K562 (cell line): ENCODE results near the gene BACE1. TPM values are rescaled to one million over a fixed set of nuclear protein-coding genes. Genes with fewer than 3 reads are reported as not detected.

Source experiments
- FOXJ2 ChIP-seq: fragments of 200-800 bp; sonication (Bioruptor generic); IDR thresholded peaks from 2 replicates; pipeline ENCODE4 v1.6.1; 2016; ENCODE audit warnings: missing genetic modification characterization, missing compliant biosample characterization
- HDAC6 ChIP-seq: IDR thresholded peaks from 2 replicates; pipeline ENCODE4 v1.6.1; 2012; ENCODE audit warnings: low read depth, mild to moderate bottlenecking, control low read depth, inconsistent platforms, low read length, moderate library complexity
- MCM5 ChIP-seq: fragments of 450-650 bp; IDR thresholded peaks from 2 replicates; pipeline ENCODE4 v1.6.1; 2016; ENCODE audit warnings: low read depth
- TAF15 ChIP-seq: fragments of 200-400 bp; formaldehyde crosslinking; IDR thresholded peaks from 2 replicates; pipeline ENCODE4 v1.6.1; 2017; ENCODE audit warnings: mild to moderate bottlenecking, low read depth, low read length, moderate library complexity
- ZNF175 ChIP-seq: fragments of 200-800 bp; sonication (Bioruptor generic); IDR thresholded peaks from 2 replicates; pipeline ENCODE4 v1.6.1; 2016; ENCODE audit warnings: low read depth, mild to moderate bottlenecking, missing genetic modification characterization, missing compliant biosample characterization
- polyA plus RNA-seq, 8 experiments: library from polyadenylated mRNA; depleted of rRNA in 4 of 8; stranded (reverse) in 5 of 8; unstranded in 3 of 8; fragments of >200 nt; fragmentation: Nextera tagmentation in 2 of 8; fragmentation: Illumina TruSeq in 1 of 8; extraction: Ambion mirVana in 2 of 8; extraction: Trizol in 1 of 8; gene quantifications; 2 replicates each; pipeline versions ENCODE4 v1.2.1 to v1.2.3, GENCODE V29; 2011 to 2014; ENCODE audit warnings: inconsistent platforms in 1 of 8, missing spikeins in 1 of 8
- total RNA-seq, 7 experiments: library from RNA; depleted of rRNA in 6 of 7; stranded (reverse); fragments of >200 nt in 6 of 7; fragmentation: Illumina TruSeq in 2 of 7; extraction: Trizol in 2 of 7; gene quantifications; 2 replicates each; pipeline versions ENCODE4 v1.2.1 to v1.2.3, GENCODE V29; 2011 to 2021; ENCODE audit warnings: low replicate concordance in 1 of 7
- TF ChIP-seq, protein P1 (sequence below), 2 experiments: fragments of 450-650 bp in 1 of 2; IDR thresholded peaks; 2 replicates each; pipeline ENCODE4 v1.6.1; 2011 to 2017; ENCODE audit warnings: low read depth in 2 of 2, antibody characterized with exemption in 1 of 2, borderline replicate concordance in 1 of 2, low read length in 1 of 2, mild to moderate bottlenecking in 1 of 2, mixed read lengths in 1 of 2; ENCODE audit not compliant: control insufficient read depth in 1 of 2
- TF ChIP-seq, protein P2 (sequence below), 2 experiments: fragments of 450-650 bp; IDR thresholded peaks; 2 replicates each; pipeline ENCODE4 v1.6.1; 2018; ENCODE audit warnings: mild to moderate bottlenecking in 2 of 2, low read depth in 1 of 2; ENCODE audit not compliant: partially characterized antibody in 2 of 2
- TF ChIP-seq, protein P3 (sequence below): fragments of 250-450 bp; sonication (Bioruptor Pico); IDR thresholded peaks from 2 replicates; pipeline ENCODE4 v1.4.0; 2020

Gene BACE1
- total and polyA plus RNA-seq, 9 of the 15 experiments (the other 6 are each of a cell fraction or from before 2014, with no cell fraction given) = 0.01 to 0.25 (median 0.16) TPM; not detected in 5

DNA sequence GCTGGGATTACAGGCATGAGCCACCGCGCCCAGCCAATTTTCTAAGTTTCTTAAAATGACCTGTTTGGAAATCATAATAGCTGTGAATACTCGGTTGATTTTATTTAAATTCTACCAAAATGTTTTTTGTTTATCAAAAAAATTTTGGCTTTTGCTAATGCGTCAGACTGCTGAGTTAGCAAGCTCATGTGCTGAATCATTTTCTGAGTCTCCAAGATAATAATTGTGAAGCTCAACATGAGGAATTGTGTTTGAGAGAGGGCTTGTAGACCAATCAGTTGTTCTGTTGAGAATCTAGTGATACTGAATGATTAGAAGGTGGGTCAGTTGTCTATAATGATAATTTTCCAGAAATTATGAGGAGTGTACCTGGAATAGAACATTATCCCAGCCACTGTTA is 67.7 kb downstream of the BACE1 start (continued):
- TF ChIP-seq, protein P1, sequence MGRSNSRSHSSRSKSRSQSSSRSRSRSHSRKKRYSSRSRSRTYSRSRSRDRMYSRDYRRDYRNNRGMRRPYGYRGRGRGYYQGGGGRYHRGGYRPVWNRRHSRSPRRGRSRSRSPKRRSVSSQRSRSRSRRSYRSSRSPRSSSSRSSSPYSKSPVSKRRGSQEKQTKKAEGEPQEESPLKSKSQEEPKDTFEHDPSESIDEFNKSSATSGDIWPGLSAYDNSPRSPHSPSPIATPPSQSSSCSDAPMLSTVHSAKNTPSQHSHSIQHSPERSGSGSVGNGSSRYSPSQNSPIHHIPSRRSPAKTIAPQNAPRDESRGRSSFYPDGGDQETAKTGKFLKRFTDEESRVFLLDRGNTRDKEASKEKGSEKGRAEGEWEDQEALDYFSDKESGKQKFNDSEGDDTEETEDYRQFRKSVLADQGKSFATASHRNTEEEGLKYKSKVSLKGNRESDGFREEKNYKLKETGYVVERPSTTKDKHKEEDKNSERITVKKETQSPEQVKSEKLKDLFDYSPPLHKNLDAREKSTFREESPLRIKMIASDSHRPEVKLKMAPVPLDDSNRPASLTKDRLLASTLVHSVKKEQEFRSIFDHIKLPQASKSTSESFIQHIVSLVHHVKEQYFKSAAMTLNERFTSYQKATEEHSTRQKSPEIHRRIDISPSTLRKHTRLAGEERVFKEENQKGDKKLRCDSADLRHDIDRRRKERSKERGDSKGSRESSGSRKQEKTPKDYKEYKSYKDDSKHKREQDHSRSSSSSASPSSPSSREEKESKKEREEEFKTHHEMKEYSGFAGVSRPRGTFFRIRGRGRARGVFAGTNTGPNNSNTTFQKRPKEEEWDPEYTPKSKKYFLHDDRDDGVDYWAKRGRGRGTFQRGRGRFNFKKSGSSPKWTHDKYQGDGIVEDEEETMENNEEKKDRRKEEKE (IDR thresholded peaks at IDR 0.05; ENCODE audit: borderline replicate concordance in 1 of 2, control insufficient read depth in 1 of 2, low read depth in 2 of 2, low read length in 1 of 2) = no peak
- TF ChIP-seq, protein P2, sequence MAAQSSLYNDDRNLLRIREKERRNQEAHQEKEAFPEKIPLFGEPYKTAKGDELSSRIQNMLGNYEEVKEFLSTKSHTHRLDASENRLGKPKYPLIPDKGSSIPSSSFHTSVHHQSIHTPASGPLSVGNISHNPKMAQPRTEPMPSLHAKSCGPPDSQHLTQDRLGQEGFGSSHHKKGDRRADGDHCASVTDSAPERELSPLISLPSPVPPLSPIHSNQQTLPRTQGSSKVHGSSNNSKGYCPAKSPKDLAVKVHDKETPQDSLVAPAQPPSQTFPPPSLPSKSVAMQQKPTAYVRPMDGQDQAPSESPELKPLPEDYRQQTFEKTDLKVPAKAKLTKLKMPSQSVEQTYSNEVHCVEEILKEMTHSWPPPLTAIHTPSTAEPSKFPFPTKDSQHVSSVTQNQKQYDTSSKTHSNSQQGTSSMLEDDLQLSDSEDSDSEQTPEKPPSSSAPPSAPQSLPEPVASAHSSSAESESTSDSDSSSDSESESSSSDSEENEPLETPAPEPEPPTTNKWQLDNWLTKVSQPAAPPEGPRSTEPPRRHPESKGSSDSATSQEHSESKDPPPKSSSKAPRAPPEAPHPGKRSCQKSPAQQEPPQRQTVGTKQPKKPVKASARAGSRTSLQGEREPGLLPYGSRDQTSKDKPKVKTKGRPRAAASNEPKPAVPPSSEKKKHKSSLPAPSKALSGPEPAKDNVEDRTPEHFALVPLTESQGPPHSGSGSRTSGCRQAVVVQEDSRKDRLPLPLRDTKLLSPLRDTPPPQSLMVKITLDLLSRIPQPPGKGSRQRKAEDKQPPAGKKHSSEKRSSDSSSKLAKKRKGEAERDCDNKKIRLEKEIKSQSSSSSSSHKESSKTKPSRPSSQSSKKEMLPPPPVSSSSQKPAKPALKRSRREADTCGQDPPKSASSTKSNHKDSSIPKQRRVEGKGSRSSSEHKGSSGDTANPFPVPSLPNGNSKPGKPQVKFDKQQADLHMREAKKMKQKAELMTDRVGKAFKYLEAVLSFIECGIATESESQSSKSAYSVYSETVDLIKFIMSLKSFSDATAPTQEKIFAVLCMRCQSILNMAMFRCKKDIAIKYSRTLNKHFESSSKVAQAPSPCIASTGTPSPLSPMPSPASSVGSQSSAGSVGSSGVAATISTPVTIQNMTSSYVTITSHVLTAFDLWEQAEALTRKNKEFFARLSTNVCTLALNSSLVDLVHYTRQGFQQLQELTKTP (IDR thresholded peaks at IDR 0.05; ENCODE audit: low read depth in 1 of 2, partially characterized antibody in 2 of 2) = no peak
- TF ChIP-seq ZNF175 (CRISPR knock-in tag) = no peak
- no peak for TF ChIP-seq HDAC6
- TF ChIP-seq FOXJ2 (tag) = no peak
- TF ChIP-seq MCM5 = no peak
- TF ChIP-seq, protein P3, sequence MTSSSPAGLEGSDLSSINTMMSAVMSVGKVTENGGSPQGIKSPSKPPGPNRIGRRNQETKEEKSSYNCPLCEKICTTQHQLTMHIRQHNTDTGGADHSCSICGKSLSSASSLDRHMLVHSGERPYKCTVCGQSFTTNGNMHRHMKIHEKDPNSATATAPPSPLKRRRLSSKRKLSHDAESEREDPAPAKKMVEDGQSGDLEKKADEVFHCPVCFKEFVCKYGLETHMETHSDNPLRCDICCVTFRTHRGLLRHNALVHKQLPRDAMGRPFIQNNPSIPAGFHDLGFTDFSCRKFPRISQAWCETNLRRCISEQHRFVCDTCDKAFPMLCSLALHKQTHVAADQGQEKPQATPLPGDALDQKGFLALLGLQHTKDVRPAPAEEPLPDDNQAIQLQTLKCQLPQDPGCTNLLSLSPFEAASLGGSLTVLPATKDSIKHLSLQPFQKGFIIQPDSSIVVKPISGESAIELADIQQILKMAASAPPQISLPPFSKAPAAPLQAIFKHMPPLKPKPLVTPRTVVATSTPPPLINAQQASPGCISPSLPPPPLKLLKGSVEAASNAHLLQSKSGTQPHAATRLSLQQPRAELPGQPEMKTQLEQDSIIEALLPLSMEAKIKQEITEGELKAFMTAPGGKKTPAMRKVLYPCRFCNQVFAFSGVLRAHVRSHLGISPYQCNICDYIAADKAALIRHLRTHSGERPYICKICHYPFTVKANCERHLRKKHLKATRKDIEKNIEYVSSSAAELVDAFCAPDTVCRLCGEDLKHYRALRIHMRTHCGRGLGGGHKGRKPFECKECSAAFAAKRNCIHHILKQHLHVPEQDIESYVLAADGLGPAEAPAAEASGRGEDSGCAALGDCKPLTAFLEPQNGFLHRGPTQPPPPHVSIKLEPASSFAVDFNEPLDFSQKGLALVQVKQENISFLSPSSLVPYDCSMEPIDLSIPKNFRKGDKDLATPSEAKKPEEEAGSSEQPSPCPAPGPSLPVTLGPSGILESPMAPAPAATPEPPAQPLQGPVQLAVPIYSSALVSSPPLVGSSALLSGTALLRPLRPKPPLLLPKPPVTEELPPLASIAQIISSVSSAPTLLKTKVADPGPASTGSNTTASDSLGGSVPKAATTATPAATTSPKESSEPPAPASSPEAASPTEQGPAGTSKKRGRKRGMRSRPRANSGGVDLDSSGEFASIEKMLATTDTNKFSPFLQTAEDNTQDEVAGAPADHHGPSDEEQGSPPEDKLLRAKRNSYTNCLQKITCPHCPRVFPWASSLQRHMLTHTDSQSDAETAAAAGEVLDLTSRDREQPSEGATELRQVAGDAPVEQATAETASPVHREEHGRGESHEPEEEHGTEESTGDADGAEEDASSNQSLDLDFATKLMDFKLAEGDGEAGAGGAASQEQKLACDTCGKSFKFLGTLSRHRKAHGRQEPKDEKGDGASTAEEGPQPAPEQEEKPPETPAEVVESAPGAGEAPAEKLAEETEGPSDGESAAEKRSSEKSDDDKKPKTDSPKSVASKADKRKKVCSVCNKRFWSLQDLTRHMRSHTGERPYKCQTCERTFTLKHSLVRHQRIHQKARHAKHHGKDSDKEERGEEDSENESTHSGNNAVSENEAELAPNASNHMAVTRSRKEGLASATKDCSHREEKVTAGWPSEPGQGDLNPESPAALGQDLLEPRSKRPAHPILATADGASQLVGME (CRISPR knock-in tag) = no peak
- TF ChIP-seq TAF15 = no peak
